K562 (cell line): Measurements from ENCODE around the gene GABRB3. TPM values are rescaled to one million over a fixed set of nuclear protein-coding genes. Genes with fewer than 3 reads are reported as not detected.

ENCODE experiments used
- BACH1 ChIP-seq: fragments of 200-800 bp; sonication (Bioruptor generic); IDR thresholded peaks from 2 replicates; pipeline ENCODE4 v1.6.1; 2016; ENCODE audit warnings: missing genetic modification characterization, missing compliant biosample characterization
- CREM ChIP-seq: IDR thresholded peaks from 2 replicates; pipeline ENCODE4 v1.6.1; 2014; ENCODE audit warnings: antibody characterized with exemption, low read depth
- HMG20A ChIP-seq: fragments of 450-650 bp; formaldehyde crosslinking; conservative IDR thresholded peaks from 2 replicates; pipeline ENCODE4 v1.4.0; 2020; ENCODE audit warnings: mild to moderate bottlenecking, mixed read lengths
- HOXB6 ChIP-seq: fragments of 250-450 bp; sonication (Bioruptor Pico); IDR thresholded peaks from 2 replicates; pipeline ENCODE4 v1.5.1; 2022; ENCODE audit warnings: mild to moderate bottlenecking, borderline replicate concordance
- JUND ChIP-seq, 2 experiments: IDR thresholded peaks; 2 replicates in 1 of 2; 3 replicates in 1 of 2; pipeline ENCODE4 v1.6.1; 2011; ENCODE audit warnings: borderline replicate concordance in 2 of 2, low read depth in 2 of 2, low read length in 2 of 2, improper control_type of control experiment in 1 of 2, missing biosample characterization in 1 of 2, missing genetic modification characterization in 1 of 2, missing genetic modification reagents in 1 of 2
- POLR3A ChIP-seq: IDR thresholded peaks from 2 replicates; pipeline ENCODE4 v1.6.1; 2011; ENCODE audit warnings: borderline replicate concordance, mild to moderate bottlenecking, moderate library complexity; ENCODE audit not compliant: insufficient read length, insufficient read depth; ENCODE audit errors: extremely low read depth
- SRSF1 ChIP-seq: fragments of 200-400 bp; formaldehyde crosslinking; IDR thresholded peaks from 2 replicates; pipeline ENCODE4 v1.6.1; 2017; ENCODE audit warnings: mild to moderate bottlenecking, low read depth, low read length, moderate library complexity
- ZNF217 ChIP-seq: sonication (generic); formaldehyde crosslinking; IDR thresholded peaks from 2 replicates; pipeline ENCODE4 v1.8.0; 2022; ENCODE audit warnings: mild to moderate bottlenecking, missing genetic modification reagents
- ZNF589 ChIP-seq: fragments of 200-800 bp; sonication (Bioruptor generic); IDR thresholded peaks from 2 replicates; pipeline ENCODE4 v1.6.1; 2016; ENCODE audit warnings: low read depth, missing genetic modification characterization, missing compliant biosample characterization
- ZNF699 ChIP-seq: fragments of 250-450 bp; sonication (Bioruptor Pico); IDR thresholded peaks from 2 replicates; pipeline ENCODE4 v1.8.0; 2021; ENCODE audit warnings: mild to moderate bottlenecking, moderate library complexity; ENCODE audit not compliant: insufficient replicate concordance
- polyA plus RNA-seq, 8 experiments: library from polyadenylated mRNA; depleted of rRNA in 4 of 8; stranded (reverse) in 5 of 8; unstranded in 3 of 8; fragments of >200 nt; fragmentation: Nextera tagmentation in 2 of 8; fragmentation: Illumina TruSeq in 1 of 8; extraction: Ambion mirVana in 2 of 8; extraction: Trizol in 1 of 8; gene quantifications; 2 replicates each; pipeline versions ENCODE4 v1.2.1 to v1.2.3, GENCODE V29; 2011 to 2014; ENCODE audit warnings: inconsistent platforms in 1 of 8, missing spikeins in 1 of 8
- total RNA-seq, 7 experiments: library from RNA; depleted of rRNA in 6 of 7; stranded (reverse); fragments of >200 nt in 6 of 7; fragmentation: Illumina TruSeq in 2 of 7; extraction: Trizol in 2 of 7; gene quantifications; 2 replicates each; pipeline versions ENCODE4 v1.2.1 to v1.2.3, GENCODE V29; 2011 to 2021; ENCODE audit warnings: low replicate concordance in 1 of 7
- TF ChIP-seq, protein P1 (sequence below), 2 experiments: fragments of 200-800 bp in 1 of 2; sonication (Bioruptor generic) in 1 of 2; sonication (generic) in 1 of 2; formaldehyde crosslinking in 1 of 2; IDR thresholded peaks in 1 of 2; conservative IDR thresholded peaks in 1 of 2; 2 replicates each; pipeline versions ENCODE4 v1.5.0 to v1.6.1; 2016 to 2020; ENCODE audit warnings: missing compliant biosample characterization in 1 of 2, missing genetic modification characterization in 1 of 2, missing genetic modification reagents in 1 of 2

Gene GABRB3
- total and polyA plus RNA-seq, 9 of the 15 experiments (the other 6 are each of a cell fraction or from before 2014, with no cell fraction given) = 0.09 to 1.4 (median 0.49) TPM

DNA sequence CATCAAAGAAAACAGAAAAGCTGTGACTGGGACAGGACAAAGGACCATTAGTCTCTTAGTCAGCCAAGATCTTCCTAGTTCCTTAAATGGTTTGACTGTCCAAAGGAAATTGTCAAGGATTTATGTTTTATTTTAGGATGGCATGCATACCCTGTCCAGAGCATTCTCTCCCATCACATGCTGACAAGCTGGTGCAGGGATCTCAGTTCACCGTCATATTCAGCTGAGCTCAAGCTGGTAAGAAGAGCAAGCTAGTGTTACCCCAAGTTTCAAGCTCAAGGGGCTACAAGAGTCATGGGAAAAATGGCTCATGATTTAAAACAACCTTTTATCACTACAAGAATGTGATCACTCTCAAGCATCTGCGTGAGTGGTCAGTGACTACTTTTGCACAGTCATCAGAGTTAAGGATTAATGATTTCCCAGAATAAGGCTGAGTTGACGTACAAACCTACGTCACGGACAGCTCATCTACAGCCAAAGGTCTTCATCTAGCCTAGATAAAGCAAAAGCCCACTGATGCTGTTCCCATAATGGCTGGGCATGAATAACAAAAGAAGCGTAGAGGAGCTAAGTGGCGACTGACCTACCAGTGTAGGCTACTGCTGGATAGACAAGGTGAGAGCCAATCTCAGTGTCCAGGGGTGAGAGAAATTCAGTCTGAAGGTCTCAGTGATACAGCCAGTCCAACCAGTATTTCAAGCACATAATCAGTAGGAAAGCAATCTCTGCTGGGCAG lies 157.5 kb downstream of the GABRB3 start (continued):
- TF ChIP-seq, protein P1, sequence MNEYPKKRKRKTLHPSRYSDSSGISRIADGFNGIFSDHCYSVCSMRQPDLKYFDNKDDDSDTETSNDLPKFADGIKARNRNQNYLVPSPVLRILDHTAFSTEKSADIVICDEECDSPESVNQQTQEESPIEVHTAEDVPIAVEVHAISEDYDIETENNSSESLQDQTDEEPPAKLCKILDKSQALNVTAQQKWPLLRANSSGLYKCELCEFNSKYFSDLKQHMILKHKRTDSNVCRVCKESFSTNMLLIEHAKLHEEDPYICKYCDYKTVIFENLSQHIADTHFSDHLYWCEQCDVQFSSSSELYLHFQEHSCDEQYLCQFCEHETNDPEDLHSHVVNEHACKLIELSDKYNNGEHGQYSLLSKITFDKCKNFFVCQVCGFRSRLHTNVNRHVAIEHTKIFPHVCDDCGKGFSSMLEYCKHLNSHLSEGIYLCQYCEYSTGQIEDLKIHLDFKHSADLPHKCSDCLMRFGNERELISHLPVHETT (CRISPR knock-in tag; conservative IDR thresholded peaks at IDR 0.05 in 1 of 2, IDR thresholded peaks at IDR 0.05 in 1 of 2) = peak in 1 of 2 experiments; percentile 88; a peak in 2 of 4 replicates
- TF ChIP-seq ZNF589 (CRISPR knock-in tag) (peak; percentile 41; the same call in 1 of the 2 replicates), JUND (IDR thresholded peaks at IDR 0.05; ENCODE audit: borderline replicate concordance, low read depth, low read length) (no peak), JUND (tag; IDR thresholded peaks at IDR 0.05; ENCODE audit: borderline replicate concordance, low read depth, low read length) (no peak; the same call in 2 of the 3 replicates), BACH1 (tag) (peak; percentile 31; the same call in 1 of the 2 replicates), HOXB6 (CRISPR knock-in tag) (no peak), HMG20A (CRISPR knock-in tag) (no peak), CREM (peak; percentile 33; the same call in 1 of the 2 replicates), POLR3A (no peak), ZNF217 (CRISPR knock-in tag) (no peak), ZNF699 (CRISPR knock-in tag) (no peak), SRSF1 (no peak)
